Hippocampal formation (tissue), 2 donors: ENCODE measurements around the gene FATE1.

ENCODE experiments used
- DNase-seq, 2 donors: peaks; one replicate each; lab custom pipeline; 2025; lab: John Stamatoyannopoulos, UW

Gene FATE1

DNA sequence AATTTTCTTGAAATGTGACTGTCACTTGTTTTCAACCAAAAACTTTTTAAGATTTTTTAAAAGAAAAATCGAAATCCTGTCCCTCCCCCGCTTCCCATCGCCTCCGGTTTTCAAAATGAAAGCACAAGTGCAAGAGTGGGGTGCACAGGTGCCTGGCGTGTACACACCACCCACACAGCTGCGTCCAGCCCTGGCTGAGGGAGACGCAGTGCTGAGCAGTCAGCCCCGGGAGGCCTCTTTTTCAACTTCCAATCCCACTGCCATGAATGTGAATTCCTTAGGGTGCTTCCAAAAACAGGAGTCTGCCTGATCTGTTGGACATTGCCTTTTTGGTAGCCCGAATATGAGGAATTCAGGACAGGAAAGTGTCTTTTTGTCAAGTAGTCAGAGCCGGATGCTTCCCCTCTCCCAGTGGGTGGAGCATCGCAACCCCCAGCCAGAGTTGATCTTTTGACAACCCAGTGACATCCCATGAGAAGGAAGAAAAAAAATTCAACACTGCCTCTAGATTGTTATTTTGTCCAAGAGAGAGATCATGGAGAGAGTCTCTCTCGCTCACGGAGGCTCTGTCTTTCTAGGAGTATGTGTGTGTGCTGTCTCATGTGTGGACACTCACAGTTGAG lies 11.7 kb upstream of the FATE1 start:
- no peak for DNase-seq

DNA sequence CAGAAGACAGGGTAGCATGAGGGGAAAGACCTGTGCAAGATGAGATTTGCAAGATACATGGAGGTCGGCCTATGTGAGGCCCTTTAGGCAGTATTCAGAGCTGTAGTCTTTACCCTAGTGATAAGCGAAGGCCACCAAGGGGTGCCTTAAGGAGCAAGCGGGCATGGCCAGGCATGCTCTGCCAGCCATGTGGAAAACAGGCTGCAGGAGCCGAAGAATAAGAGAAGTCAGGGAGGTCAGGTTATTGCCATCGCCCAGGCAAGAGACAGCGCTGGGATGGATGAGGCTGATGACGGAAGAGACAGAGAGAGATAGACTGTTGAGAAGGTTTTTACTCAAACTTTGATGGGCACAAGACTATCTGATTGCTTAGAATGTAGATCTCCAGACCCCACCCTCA lies 7.0 kb upstream of the FATE1 start:
- DNase-seq = no peak

DNA sequence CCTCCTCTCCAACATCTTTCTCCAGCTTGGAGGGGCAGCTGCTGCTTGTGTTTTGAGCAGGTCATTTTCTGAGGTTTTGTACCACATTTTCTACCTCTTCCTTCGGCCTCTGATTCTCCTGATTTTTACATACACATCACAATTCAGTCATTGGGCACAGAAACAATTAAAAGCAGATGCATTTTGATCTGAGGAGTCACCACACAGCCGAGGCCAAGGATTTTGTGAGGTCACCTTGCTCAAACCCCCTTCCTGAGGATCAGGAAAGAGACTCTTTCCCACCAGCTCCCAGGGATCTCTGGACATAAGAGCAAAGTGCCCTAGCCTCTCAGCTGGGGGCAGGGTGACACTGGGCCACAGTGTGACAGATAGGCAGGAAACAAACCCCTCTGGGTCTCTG lies 5.4 kb upstream of the FATE1 start:
- DNase-seq = no peak

DNA sequence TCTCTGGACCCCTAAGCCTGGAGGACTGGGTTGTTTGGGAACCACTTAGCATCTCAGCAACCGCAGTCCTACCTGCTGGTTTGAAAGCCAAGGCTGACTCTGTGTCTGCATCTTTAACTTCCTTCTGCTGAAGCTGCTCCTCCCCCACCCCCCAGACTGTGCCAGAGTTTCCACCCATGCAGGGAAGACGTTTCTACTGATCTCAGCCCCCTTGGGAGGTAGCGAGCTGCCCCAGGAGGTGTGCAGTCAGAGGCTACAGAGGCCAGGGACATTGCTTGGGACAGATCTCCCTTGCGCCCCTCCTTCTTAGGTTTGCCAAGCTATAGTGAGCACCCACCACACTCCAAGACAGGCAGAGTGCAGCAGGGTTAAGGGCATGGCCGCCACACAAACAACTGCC lies 4.7 kb upstream of the FATE1 start:
- DNase-seq = no peak

DNA sequence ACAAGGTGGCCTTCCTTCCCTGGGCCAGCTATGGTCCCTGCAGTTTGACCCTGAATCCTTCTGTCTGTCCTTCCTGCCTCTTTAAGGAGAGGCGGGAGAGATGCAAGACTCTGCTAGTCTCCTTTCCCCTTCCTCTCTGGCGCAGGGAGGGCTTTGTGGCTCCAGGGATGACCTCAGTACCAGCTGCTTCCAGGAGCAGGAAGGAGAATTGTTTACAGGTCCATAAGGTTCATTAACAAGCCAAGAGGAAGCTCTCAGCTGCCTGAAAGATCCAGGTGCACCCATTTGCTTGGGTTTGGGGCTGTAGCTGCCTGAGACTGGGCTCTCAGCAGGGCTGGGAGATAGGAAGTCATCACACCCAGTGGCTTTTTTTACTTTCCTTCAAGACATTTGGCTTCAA lies 4.0 kb upstream of the FATE1 start:
- no peak for DNase-seq

DNA sequence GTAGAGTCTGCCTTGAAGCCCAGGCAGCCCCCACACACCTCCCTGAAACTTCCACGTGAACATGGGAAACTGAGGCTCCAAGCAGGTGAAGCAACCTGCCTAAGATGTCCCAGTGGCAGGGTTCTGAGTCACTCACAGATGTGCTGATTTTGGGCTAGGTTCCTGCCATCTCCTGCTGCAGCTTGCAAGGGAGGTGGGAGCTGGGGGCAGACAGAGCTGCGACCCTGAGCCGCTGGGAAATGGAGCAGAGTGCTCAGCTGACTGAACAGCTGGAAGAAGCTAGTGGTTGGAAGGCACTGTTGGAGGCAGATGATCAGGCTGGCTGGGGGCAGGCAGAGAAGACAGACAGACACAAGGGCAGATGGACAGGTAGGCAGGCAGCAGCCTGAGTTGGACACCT lies 3.6 kb upstream of the FATE1 start:
- DNase-seq = no peak

DNA sequence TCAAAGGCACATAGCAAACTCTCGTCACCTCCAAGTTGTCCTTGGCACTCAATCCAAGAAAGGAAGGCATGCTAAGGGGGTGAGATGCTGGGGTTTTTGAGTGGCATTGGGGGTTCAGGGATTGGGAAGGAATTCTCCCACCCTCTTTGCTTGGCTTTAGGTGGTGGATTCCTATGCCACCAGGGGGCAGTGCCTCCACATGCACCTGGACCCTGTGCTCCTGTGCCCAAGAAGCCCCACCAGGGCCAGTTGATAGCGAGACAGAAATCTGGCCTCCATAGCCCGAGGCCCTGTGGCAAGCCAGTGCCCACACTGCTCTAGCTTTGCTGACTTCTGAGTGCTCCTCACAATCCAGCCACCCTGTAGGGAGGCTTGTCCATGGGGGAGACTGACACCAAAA lies 2.0 kb upstream of the FATE1 start:
- no peak for DNase-seq

DNA sequence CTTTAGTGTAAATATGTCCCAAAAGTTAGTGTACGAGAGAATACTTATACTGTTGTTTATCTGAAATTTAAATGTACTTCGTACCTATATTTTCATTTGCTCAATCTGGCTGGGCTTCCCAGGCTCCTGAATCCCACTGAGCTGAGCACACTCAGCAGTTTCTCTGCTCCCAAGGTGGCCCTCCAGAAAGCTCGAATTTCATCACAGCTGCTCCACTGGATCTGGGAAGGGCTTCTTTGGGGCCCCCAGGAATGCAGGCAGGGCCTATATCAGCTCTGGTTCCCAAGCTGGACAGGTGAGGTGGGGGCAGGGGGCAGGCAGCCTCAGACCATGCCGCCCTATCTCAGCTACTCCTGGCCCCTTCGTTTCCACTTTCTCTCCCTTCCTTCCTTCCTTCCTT lies 1.5 kb upstream of the FATE1 start:
- DNase-seq = no peak

DNA sequence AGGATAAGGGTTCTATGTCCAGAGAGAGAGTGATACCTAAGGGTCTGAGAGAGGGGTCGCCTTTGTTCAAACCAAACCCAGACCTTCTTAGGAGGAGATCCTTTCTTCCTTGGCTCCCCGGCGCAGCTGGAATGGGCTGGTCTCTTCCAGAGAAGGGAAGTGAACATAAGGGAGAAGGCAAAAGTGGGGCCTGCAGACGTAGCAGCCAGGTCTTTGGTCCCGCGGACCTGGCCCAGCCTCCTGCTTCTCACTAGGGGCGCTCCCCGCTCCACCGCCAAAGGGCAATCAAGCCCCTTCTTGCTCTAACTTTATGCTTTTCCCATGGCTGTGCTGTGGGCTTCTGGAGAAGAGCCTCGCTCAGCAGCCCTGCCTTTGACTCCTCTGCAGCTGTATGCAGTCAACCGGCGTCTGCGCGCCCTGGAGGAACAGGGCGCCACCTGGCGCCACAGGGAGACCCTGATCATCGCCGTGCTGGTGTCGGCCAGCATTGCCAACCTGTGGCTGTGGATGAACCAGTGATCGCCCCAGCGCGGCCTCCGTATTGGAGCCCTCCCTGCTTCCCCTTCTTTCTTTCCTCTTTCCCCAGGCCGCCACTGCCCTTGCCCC lies 6.5 kb downstream of the FATE1 start:
- DNase-seq = no peak

DNA sequence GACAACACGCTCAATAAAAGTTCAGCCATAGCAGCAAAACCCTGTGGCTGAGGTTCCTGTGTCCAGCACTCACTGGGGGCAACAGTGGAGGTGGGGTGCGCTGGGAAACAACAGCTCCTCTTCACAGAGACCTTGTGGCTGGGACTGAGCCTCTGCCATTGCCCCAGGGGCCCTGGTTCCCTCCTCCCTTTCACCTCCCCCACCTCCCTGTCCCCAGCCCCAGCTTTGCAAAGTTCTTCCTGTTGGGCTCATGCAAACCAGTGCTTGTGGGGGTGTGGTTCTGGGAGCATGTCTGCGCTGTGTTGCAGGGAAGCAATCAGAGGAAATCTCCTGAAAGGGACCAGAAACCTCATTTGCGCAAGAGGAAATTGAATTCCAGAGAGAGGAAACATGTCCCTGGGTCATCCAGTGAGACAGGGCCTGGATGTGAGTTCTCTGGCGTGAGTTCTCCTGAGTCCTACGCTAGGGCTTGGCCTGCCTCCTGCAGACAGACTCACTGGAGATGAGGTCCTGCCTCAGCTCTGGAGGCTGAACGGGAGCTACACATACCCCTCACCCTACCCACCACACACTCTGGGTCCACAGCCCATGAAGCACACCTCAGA lies 7.4 kb downstream of the FATE1 start:
- no peak for DNase-seq

DNA sequence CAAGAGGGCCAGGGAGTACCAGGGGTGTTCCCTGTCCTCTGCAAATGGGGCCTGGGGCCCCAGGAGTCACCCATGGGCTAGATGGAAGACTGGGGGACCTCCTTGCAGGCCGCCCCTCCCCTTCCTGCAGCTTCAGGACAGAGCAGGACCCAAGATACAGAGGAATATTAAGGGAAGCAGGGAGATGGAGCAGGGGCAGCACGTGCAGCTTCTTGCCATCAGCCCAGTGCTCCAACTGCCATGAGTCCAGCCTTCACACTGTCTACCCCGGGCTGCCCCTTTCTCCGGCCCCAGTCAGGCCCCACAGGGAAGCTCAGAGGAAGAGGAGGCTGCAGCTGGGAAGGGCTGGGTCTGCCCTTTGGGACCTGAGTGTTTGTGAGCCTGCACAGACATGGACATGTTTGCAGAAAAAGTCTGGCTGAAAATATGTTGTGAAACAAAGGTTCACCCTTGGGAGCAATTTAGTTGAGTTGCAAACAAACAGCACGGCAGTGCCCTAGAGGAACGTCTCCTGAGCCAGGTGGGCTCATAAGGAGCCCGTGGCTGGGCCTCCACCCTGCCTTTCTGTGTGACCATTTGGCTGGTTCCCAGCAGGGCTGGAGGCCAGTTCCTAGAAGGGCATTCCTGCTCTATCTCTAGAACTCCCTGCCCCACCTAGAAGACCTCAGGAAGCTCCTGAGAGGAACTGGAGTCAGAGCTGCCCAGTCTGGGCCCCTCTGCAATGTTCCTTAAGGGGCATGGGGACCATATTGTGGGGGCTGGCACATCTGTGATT lies 8.9 kb downstream of the FATE1 start:
- no peak for DNase-seq

DNA sequence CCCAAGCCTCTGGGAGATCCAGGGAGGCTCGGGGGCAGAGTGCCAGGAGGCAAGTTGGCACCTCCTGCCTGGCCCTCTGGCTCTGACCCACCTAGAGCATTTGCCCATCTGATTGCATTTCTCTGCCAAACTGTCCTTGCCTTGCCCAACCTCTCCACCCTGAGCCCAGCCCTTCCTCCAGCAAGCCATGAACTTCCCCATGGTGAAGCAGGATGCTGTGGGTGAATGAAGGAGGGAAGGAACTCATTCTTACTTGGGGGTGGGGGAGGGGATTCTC lies 9.4 kb downstream of the FATE1 start:
- DNase-seq = no peak

DNA sequence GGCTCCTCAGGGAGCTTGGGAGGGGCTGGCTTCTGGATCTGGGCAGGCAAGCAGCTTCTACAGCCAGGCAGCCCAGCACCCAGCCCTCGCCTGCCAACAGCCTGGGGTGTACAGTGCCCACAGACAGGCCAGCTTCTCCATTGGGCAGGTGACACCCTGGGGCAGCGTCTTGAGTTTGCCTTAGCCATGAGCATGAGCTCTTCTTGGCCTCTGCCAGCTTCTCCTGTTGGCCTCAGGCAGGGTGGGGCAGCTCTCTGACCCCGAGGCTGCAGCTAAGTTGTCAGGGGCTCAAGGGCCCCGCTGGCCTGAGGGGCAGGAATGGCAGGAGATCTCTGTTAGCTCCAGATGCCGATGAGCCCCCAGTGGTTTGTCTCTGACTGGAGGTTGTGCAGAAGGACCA lies 10.9 kb downstream of the FATE1 start:
- DNase-seq = no peak

DNA sequence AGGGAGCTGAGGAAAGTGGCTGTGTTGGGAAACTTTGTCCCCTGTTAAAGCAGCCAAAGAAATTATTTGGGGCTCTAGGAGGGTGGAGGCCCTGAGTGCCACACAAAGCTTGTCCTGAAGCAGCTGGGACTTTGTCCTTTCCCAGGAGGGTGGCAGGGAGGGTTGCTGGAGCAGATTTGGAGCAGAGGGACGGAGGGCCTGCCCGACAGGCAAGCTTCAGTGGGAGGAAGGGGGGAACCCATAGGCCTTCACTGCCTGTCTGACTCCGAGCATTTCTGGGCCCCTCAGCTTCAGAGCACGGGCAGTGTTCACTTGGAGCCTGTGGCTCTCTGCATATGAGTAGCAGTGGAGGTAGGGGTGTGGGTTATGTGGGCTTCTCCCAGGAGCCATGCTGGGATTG lies 11.5 kb downstream of the FATE1 start:
- DNase-seq = no peak

DNA sequence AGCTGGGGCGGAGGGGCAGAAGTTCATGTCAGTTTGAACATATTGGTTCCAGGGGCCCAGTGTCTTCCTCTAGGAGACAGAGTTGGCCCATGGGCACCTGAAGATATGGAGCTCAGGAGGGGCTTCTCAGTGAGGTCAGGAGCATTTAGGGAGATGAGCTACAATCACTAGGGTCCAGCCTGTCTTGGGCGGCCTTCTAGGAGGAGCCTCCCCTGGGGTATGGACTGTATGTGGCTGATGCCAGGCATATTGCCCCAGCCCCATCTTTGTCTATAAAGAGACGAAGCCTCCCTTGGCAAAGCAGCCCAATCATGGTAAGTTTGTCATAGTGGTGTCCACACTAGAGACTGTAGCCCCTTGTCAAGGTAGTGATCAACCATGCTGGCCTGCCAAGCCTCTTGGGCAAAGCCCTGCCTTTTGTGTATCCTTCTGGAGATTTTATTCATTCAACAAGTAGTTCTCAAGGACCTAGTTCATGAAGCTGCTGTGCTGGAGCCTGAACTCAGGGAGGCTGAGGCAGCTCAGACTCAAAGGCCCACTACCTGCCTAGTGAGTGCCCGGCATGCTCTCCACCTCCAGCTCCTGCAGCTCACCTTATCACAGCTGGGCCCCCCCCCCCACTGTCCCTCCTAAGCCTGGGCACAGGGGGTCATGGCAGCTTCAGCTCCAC lies 13.4 kb downstream of the FATE1 start:
- DNase-seq = no peak

DNA sequence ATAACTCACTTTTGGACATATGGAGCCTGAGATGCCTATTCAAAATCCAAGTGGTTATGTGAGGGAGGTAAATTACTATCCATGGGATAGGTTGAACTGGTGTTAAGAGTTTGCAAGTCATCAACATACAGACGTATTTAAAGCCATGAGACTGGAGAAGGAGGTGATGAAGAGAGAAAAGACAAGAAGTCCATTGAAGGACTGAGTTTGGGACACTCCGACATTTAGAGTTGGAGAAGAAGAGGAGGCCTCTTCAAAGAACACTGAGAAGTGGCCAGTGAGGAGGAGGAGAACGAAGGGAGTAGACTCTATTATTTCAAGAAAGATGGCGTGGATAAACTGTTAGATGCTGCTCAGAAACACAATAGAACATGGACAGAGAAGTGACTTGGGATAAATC lies 18.6 kb downstream of the FATE1 start, which contains the start of gene CNGA2:
CNGA2 (plus strand) TSS at position 301 of the 400 bp plus-strand sequence. CDS start 3,738 bp downstream, outside the sequence.
- no peak for DNase-seq

DNA sequence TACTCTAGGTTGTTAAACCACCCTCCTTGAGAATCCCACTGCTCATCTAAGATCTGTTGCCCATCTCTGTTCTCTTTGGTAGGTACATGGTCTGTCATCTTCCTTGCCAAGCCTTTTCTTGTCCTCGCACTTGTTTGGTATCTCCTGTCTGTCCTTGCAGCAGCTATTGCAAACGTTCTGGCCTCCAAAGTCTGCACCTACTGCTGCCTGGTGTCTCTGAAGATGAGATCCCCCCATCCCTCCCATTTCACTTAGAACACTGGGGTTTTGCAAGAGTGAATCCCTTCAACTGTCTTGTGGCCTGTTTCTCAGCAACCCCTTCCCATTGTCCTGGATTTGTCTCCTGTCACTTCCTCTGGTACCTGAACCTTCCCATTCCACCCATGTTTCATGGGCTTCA lies 19.4 kb downstream of the FATE1 start:
- DNase-seq = no peak

DNA sequence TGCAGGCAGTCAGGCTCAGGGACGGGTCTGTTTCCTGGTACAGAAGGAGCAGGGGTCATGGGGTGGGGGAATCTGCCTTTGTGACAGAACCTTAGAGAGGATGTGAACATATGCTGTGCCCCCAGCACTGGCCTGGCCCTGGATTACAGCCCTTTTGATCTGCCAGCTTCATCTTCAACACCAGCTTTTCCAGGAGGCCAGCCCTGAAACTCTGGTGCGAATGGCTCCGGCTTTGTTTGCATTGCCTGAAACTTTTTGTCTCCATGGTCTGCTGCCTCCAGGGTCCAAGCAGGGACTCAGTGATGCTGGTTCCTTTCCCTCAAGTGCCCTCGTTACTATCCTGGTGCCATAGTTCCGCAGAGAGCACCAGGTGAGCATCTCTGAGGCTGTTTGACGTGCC lies 20.9 kb downstream of the FATE1 start:
- no peak for DNase-seq

DNA sequence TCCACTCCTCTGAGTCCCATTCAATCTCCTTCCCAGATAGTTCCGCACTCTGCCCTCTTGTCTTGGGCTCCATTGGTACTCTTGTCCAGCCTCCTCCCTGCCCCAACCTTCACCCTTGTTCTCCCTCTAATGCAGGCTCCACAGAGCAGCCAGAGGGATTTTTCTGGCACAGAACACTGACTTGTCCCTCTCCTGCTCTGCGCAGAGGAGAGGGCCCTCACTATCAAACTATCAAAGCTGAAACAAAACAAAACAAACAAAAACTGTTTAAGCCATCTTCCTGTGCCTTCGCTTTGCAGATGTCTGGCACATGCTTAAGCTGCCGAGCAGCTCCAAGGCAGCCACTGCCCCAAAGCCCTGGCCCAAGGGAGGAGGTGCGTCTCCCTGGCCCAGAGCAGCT lies 21.7 kb downstream of the FATE1 start:
- no peak for DNase-seq

DNA sequence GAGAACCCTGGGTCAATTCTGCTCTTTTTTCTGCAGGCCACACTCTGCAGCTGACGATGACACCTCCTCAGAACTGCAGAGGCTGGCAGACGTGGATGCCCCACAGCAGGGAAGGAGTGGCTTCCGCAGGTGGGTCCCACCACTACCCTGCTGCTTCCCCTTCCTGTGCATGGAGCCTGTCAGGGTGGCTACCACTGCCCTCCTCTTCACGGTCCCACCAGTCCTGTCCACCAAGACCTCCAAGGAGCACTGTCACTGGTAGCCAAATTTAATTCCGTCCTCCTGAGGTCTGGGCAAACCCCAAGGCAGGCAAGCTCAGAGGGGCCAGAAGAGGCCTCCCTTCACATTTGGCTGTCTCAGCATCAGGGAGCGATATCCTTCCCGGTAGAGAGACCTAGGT lies 22.9 kb downstream of the FATE1 start:
- DNase-seq = no peak

DNA sequence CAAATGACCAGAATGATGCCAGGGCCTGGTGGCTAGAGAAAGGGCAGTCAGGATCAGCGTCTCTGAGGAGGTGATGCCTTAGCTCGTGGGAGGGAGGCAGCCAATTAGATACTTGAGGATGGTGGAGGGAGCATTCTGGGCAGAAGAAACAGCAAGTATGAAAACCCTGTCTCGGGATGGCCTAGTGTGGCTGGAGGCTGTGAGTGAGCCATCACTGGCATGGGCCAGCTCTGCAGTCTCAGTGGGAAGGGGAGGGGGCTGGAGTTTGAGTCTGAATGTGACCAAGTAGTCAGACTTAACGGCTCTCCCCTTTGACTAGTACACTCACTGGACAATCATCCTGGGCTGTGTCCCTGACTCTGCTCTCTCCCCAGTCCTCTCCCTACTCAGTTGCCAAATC lies 25.8 kb downstream of the FATE1 start:
- DNase-seq = no peak

DNA sequence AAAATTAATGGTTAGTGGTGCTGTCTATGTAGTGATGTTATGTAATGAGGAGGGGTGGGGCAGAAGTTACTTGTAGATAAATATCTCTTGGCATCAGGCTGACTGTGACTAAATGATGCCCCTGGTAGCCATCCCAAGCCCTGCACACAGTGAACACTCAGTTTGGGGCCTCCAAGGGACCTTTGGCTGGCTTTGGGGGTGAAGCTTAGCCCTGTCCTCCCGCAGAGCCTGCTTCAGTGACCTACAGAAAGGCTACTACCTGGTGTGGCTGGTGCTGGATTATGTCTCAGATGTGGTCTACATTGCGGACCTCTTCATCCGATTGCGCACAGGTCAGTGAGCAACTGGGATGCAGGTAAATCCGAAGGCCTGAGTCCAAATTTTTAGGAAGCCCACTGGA lies 26.5 kb downstream of the FATE1 start:
- DNase-seq = no peak
